ENCODE data around the gene SCAMP5.

SCAMP5 gene

GRCh38 chr15:74956648-74957475 is 38.5 kb upstream of the SCAMP5 start, which contains the start of gene RPP25:
RPP25 (minus strand) TSS chr15:74956772; CDS start chr15:74956583, 189 bp downstream.
- peak; percentile 82 for DNase-seq (ENCODE audit: low read depth)
- TF ChIP-seq CTCF (IDR thresholded peaks at IDR 0.05; ENCODE audit: insufficient read depth, low read depth, low read length, missing control alignments) = no peak
- peak within 1 kb of the TSS; percentile 63 for H3K4me3 ChIP-seq (ENCODE audit: low read depth, low read length)

GRCh38 chr15:74957476-74958035 is 37.8 kb upstream of the SCAMP5 start:
- peak overlapping the region; percentile 63 for H3K4me3 ChIP-seq (ENCODE audit: low read depth, low read length)
- no peak for TF ChIP-seq CTCF (IDR thresholded peaks at IDR 0.05; ENCODE audit: insufficient read depth, low read depth, low read length, missing control alignments)
- no peak for DNase-seq (ENCODE audit: low read depth)

GRCh38 chr15:74958320-74958907 is 36.9 kb upstream of the SCAMP5 start:
- no peak for TF ChIP-seq CTCF (IDR thresholded peaks at IDR 0.05; ENCODE audit: insufficient read depth, low read depth, low read length, missing control alignments)
- no peak for DNase-seq (ENCODE audit: low read depth)
- no peak overlapping the region for H3K4me3 ChIP-seq (ENCODE audit: low read depth, low read length)

- no peak for TF ChIP-seq CTCF (IDR thresholded peaks at IDR 0.05; ENCODE audit: insufficient read depth, low read depth, low read length, missing control alignments)
Observed at GRCh38 chr15:74958908-74959585, 36.3 kb upstream of the SCAMP5 start.

GRCh38 chr15:74959586-74959939 is 35.8 kb upstream of the SCAMP5 start:
- TF ChIP-seq CTCF (IDR thresholded peaks at IDR 0.05; ENCODE audit: insufficient read depth, low read depth, low read length, missing control alignments) = no peak
- no peak overlapping the region for H3K4me3 ChIP-seq (ENCODE audit: low read depth, low read length)
- no peak for DNase-seq (ENCODE audit: low read depth)

More at GRCh38 chr15:74958908-74959585, 36.3 kb upstream of the SCAMP5 start:
- DNase-seq (ENCODE audit: low read depth) = no peak
- H3K4me3 ChIP-seq (ENCODE audit: low read depth, low read length) = no peak overlapping the region

GRCh38 chr15:74960286-74960685 is 35.1 kb upstream of the SCAMP5 start:
- TF ChIP-seq CTCF (IDR thresholded peaks at IDR 0.05; ENCODE audit: insufficient read depth, low read depth, low read length, missing control alignments) = no peak
- no peak for DNase-seq (ENCODE audit: low read depth)
- no peak overlapping the region for H3K4me3 ChIP-seq (ENCODE audit: low read depth, low read length)

Measured in GM12865 (cell line).